Hindlimb muscle (tissue), 1 donor: Measurements from ENCODE around the gene NRSN2. TPM values are rescaled to one million over a fixed set of nuclear protein-coding genes. Genes with fewer than 3 reads are reported as not detected.
"Not testable (repeated sequence)": the region's sequence is repeated elsewhere in the genome, so short reads cannot be mapped to it uniquely, and the experiment has no call there.

Experiments used
- DNase-seq: peaks from one replicate; pipeline ENCODE4 v3.0.0-alpha.2; 2013
- polyA plus RNA-seq: library from polyadenylated mRNA; unstranded; fragments of 120-200 nt; gene quantifications from one replicate; pipeline ENCODE4 v1.2.1, GENCODE V29; 2013; ENCODE audit not compliant: insufficient read length

Gene NRSN2
- polyA plus RNA-seq, 1 donor = 28.4 TPM

DNA sequence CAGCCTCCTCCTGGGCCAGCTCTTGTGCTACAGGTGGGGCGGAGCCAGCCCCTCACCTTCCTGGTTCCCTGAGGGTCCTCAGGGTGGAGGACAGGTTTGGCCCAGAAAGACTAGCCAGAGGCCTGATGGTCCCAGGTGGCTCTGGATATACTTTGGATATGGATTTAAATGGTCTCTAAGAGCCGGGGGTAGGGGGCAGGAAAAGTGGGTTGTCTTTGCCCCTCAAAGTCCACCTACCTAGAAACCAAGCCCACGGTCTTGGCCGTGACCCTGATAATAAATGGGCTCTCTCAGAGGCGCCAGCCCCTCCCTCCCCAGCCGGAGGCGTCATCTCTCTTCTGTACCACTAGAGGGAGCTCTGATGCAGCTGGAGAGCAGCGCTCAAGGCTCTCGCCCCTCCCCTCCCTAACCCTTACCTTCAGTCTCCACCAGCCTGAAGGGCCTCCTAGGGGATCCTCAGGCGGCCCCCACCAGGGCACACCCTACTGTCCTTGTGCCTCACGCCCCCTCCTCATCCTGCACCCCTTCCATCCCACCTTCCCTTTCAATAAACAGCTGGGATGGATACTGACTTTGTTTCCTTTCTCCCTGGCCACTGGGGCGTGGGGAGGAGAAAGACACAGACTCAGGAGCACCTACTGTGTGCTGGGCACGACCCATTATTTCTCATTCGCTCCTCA is 7.5 kb downstream of the NRSN2 start:
- DNase-seq = peak; percentile 85

DNA sequence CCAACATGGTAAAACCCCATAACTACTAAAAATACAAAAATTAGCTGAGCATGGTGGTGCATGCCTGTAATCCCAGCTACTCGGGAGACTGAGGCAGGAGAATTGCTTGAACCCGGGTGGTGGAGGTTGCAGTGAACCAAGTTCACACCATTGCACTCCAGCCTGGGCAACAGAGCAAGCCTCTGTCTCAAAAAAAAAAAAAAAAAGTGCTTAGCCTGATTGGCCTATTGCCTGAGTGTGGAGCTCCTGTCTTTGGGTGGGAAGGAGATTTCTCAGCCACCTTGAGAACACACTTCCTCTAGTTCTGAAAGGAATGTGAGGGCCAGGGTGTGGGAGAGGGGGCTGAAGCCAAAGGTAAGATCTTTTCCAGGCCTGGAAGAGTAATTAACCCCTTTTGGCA is 9.2 kb downstream of the NRSN2 start:
- DNase-seq = not testable (repeated sequence)

DNA sequence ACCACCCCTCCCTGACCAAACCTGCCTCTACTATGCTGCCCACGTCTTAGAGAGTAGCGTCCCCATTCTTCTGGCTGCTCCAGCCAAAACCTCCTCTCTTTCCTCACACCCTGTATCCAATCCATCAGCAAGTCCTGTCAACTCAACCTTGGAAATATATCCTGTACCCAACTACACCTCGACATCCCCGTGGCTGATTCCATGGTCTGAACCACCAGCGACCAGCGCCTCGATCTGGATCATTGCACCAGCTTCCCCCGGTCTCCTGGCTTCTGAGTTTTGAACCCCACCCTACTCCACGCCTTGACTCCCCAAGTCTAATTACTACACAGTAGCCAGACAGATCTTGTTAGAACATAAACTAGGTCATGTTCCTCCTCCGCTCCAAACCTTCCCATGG is 9.8 kb downstream of the NRSN2 start:
- DNase-seq = no peak

DNA sequence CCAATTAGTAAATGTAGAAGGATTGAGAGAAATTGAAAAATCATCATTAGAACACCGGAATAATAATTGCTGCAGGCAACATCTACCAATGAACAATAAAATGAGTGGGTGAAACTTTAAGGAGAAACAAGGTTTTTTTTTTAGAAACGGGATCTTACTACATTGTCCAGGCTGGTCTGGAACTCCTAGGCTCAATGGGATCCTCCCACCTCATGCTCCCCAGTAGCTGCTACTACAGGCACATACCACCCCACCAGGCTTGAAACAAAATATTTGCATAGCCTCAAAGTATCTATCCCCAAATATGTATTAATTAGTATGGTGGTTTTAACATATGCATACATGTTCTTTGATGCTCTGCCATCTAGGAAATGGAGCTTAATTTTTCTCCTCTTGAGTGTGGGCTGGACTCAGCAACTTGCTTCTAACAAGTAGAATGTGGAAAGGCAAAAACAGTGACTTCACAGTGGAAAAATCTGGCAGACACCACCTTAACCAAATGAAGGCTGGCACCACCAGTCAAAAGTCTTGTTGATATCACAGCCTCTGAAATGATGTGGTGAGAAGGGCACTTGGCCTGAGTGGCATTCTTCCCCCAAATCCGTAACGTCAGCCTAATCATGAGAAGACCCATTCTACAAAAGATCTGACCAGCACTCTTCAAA is 12.1 kb downstream of the NRSN2 start:
- no peak for DNase-seq

DNA sequence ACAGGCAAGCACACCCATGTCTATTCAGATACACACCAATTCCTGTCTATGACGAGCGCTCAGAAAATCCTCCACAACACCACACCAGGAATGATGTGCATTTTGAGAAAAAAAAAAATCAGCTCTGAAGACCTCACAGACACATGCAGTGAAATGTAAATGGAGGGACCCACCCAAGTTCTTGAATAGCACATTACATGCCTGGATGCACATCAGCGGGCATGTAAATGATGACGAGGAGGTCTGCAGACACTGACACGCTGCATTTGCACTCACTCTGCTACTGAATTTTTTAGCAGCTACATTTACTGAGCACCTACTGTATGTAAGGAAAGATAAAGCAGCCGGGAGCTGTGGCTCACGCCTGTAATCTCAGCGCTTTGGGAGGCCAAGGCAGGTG is 14.7 kb downstream of the NRSN2 start:
- no peak for DNase-seq

DNA sequence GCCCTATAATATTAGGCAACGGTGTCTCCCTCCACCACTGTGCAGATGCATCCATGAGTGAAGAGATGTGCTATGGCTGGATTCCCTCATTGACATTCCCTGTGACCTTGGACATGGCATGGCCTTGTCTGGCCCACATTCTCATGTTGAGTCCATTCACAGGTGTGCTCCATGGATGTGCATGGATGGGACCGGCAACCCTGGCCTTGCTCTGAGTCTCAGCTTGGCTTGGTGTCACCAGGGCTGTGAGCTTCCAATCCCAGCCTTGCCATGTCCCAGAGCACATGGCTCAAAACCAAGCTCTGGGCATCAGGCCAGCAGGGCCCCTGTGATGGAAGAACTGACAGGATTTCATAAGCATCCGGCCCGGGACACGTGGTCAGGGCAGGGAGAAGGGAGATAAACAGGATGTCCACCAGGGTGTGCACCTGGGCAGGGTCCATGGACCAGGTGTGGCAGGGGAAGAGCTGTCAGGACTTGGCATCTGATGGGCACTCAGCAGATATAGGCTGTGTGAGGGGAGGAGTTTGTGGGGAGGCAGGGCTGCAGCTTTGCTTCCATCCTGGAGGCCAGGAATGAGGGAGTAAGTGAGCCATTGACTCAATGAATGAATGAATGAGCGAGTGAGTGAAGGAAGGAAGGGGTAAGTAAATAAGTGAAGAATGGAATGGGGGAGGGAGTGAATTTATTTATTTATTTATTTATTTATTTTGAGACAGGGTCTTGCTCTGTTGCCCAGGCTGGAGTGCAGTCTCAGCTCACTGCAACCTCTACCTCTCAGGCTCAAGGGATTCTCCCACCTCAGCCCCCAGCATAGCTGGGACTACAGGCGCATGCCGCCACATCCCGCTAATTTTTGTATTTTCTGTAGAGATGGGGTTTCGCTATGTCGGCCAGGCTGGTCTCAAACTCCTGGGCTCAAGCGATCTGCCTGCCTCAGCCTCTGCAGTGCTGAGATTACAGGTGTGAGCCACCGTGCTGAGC is 15.7 kb downstream of the NRSN2 start:
- DNase-seq = peak; percentile 36

DNA sequence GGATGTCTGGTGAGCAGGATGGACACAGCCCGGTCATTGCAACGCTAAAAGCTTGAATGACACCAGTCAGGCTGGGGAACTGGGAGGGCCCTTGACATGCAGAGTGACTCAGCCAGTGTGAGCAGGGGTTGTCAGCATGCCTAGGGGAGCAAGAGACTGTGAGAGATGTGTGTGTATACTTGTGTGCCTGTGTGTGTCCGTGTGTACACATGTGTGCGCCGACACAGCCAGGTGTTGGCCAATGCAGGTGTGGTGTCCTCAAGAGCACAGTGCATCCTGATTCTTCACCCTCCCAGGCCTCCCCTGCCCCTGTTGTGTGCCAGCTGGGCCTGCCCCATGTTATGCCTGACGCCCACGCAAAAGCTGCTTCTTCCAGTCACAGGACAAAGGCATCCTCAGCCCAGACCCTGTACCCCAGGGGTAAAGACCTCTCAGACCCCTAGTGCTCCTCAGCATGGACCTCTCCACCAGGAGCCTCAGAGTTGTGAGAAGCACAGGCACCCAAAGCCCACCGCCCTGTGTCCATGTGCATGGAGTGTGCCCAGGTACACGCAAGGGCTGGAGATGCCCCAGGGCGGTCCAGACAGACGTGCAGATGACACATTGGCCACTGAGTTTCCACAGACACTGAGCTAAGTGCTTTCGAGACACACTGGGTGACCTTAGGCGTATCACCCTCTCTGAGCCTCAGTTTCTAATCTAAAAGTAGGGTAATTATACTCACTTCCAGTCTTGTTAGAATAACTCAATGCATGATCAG is 16.6 kb downstream of the NRSN2 start:
- DNase-seq = no peak

DNA sequence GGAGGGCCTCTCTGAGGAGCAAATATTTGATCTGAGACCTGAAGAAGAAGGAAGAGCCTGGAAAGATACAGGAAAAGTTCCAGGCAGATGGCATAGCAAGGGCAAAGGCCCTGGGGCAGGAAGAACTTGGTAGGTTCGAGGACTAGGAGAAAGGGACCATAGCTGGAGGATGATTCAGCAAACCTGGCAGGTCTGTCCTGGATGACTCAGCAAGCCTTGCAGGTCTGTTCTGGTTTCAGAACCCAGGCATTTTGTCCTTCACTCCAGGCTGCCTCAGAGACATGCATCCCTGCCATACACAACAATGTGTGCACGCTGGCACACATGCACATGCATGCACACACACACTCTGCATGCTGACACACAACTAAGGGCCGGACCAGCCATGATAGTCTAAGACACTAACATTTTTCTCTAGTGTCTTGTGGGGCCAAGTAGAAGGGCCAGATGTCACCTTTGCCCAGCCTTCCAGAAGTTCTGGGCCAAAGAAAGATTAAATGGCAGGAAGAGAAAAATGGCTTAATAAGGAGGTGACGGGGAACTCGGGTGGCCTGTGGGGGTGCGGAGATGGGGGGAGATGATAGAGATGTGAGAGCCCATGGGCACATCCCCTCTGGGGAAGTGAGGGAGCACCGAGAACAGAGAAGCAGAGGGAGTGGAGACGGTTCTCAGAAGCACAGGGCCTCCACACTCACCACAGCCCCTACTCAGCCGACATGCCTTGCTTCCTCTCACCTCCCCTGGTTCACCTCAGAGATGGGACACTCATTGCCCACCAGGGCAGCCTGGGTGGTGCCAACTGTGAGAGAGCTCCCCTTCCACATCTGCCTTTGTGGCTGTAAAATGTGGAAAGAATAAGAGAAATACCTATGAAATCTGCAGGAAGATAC is 18.2 kb downstream of the NRSN2 start:
- no peak for DNase-seq

DNA sequence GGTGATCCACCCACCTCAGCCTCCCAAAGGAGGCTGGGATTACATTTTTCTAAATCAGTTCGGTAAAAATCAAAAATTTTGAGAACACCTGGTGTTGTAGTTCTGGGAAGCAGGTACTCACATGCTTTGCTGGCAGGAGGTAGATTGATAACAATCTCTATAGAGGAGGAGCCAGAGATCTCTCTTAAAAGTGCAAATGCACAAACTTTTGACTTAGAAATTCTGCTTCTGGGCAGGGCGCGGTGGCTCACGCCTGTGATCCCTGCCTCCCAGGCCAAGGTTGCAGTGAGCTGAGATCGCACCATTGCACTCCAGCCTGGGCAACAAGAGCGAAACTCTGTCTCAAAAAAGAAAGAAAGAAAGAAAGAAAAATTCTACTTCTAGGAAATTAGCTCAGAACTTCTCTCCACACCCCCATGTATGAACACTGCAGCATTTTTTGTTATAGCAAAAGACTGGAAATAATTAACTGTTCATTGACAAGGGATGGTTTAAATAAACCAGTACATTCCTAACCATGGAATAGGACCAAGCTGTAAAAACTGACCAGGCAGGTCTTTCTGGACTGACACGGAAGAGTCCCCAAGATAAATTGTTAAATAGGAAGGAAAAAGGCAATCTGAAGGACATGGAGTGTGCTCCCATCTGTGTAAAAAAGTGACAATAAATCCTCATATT is 19.3 kb downstream of the NRSN2 start:
- no peak for DNase-seq

DNA sequence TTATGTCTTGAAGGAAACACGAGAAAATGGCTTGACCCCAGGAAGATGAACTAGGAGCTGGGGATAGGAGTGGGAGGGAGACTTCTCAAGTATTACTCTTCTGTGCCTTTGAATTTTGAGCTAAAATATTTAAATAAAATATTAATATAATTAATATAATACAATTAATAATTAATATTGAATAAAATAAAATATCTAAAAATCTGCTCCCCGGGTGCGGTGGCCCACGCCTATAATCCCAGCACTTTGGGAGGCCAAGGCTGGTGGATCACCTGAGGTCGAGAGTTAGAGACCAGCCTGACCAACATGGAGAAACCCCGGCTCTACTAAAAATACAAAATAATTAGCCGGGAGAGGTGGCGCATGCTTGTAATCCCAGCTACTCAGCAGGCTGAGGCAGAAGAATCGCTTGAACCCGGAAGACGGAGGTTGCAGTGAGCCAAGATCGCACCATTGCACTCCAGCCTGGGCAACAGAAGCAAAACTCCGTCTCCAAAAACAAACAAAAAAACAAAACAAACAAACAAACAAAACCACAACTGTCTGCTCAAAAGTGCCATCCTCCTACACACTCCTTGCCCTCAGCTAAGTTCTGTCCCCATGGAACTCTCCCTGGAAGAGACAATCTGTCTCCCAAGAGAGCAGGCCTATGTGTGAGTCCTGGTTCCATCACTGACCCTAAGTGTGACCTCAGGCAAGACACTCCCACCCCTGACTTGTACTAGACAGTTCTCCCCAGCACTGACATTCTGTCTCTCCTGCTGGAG is 20.0 kb downstream of the NRSN2 start:
- no peak for DNase-seq

DNA sequence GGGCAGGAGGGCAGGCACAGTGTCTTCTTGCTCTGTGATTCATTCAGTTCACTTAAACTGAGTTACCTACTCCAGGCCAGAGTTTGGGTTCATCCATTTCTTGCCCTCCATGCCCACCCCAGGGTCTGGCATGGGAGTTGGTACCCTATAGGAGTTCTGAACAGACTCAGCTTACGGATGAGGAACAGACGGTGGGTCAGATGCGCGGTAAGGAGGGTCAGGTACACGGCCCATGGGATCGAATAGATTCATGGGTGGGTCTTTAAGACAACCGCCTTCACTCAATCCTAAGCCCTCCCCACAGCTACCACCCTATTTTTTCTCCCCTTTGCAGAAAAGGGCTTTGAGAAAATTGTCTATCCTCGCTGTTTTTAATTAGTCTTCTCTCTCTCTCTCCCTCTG is 20.6 kb downstream of the NRSN2 start:
- no peak for DNase-seq

DNA sequence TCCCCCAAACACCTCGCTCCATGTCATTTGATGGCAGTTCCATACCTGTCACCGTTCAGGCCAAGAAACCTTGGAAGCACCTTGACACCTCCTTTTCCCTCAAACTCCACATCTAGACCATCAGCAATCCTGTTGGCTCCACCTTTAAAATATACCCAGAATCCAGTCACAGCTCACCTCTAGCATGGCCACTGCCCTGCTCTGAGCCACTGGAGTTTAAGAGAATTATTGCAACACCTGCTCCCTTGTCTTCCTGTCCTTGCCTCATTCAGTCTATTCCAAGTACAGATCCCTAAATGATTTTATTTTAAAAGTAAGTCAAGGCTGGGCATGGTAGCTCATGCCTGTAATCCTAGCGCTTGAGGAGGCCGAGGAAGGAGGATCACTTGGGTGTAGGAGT is 22.0 kb downstream of the NRSN2 start:
- no peak for DNase-seq

DNA sequence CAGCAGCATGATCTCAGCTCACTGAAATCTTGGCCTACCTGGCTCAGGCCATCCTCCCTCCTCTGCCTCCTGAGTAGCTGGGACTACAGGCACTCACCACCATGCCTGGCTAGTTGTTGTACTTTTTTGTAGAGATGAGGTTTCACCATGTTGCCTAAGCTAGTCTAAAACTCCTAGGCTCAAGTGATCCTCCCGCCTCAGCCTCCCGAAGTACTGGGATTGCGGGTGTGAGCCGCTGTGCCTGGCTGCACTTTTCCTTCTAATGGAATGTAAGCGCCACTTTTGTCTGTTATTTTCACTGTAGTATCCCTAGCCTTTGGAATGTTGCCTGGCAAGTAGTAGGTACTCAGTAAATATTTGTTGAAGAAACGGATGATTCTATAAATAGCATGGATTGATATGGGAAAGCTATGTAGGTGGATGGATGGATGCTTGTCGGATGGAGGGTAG is 23.3 kb downstream of the NRSN2 start:
- DNase-seq = no peak

DNA sequence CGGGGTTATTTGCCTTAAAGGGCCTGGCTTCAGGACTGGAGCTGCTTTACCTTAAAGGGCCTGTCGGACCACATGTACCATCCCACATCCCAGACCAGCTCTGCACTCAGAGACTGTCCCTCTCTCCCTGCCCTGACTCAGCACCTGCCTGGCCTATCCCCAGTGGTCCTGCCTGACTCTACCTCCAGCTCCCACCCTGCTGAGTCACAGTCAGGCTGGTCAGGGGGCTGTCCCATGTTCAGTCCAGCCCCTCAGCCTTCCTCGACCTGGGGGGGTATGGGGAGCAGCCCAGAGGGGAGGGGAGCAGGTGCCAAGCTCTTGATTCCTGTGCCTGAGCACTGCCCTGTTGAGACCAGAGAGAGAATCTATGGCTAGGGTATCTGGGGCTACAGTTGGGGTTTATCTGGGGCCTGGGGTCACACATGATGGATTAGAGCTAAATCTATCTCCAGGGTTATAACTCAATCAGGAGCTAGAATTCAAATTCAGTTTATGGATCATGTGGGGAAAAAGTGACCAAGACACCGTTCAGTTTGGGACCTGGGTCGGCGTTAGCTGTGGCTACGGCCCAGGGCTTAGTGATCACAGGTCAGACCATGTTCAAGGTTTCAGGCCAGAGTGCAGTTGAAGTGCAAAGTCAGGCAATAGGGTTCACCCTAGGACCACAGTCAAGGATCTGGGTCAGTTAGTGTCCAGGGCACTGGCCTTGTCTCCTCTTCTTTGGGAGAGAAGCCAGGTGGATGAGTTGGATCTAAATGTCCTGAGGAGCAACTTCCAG is 24.3 kb downstream of the NRSN2 start:
- DNase-seq = no peak

DNA sequence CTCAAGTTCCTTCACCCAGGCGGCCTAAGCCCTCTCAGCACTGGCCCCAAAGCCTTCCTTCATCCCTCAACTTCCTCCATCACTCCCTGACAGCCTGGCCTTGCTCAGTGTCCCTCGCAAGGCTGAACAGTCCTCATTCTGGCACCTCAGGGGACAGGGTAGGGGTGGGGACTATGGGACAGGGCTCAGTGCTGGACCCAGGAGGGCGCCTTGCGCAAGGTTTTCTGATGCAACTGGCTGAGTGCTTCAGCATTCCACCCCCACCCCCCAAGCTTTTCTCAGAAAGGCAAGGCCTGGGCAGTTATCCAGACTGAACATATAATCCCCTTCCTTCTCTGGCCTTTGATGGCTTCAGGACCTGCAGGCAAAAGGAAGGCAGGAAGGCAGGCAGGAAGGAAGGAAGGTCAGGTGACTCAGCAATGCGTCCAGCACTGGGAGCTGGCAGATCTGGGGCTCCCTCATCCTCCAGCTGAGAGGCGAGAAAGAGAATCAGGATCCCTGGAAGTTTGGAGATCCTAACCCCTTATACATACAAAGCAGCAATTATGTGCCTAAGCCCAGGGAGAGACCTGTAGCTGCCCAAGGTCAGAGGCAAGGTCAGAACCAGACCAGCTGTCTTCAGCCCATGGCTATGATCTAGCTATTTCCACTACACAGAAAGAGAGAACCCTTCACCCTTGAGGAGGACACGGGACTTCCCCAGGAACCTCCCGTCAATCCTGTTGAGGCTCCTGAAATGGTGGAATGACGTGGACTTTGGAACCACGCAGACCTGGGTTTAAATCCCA is 25.0 kb downstream of the NRSN2 start:
- DNase-seq = no peak

DNA sequence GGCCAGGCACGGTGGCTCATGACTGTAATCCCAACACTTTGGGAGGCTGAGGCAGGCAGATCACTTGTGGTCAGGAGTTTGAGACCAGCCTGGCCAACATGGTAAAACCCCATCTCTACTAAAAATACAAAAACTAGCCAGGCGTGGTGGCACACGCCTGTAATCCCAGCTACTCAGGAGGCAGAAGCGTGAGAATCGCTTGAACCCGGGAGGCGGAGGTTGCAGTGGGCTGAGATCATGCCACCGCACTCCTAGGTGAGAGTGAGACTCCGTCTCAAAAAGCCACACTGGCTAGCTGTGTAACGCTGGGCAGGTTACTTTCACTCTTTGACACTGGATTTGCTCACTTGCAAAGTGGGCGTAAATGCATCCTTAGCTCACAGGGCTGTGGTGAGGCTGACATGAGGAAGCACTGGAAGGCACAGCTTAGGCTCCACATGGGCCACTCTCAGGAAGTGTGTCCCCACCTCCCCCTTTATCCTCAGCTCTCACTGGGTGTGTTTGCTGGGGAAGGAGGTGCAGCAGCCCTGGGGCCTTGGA is 25.7 kb downstream of the NRSN2 start:
- not testable (repeated sequence) for DNase-seq

DNA sequence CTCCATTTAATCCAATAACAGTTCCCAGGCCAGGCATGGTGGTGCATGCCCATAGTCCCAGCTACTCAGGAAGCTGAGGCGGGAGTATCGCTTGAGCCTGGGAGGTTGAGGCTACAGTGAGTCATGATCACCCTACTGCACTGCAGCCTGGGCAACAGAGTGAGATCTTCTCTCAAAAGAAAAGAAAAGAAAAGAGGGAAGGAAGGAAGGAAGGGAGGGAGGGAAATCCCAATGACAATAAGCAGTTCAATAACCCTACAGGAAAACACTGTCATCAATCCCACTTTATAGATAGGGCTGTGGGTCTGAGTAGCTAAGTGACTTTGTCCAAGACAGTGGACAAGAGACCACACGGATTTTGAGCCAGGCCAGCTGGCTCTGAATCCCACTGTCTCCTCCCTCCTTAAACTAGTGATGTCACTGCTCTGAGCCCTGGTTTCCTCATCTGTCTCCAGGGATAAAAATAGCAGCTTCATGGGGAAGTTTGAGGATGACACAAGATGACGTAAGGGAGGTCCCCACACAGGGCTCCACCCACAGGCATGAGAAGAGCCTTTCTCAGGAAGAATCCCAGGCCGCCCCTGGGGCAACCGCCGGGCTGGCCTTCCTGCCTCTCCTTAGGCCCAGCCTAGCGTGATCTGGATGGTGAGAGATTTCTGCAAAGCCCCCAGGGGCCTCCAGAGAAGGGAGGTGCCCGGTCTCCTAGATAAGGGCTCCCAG is 26.4 kb downstream of the NRSN2 start:
- DNase-seq = no peak
